Fibroblast of mammary gland (primary cell): ENCODE results near the gene AFTPH.

Experiments used
- DNase-seq: peaks from one replicate; pipeline ENCODE4 v3.0.0-alpha.2; 2010; ENCODE audit warnings: low read depth
- H3K4me3 ChIP-seq: 2 replicates; pipeline ENCODE4 v1.5.1; 2011; ENCODE audit warnings: low read depth, mild to moderate bottlenecking, low read length, moderate library complexity; ENCODE audit not compliant: control insufficient read depth
- CTCF ChIP-seq: conservative IDR thresholded peaks from 2 replicates; pipeline ENCODE4 v1.5.1; 2011; ENCODE audit warnings: low read depth, low read length, inconsistent platforms; ENCODE audit not compliant: control insufficient read depth, insufficient read depth

The AFTPH gene

GRCh38 chr2:64537991-64538390, 13.9 kb downstream of the AFTPH start:
- DNase-seq, result peak; percentile 33
- TF ChIP-seq CTCF, result no peak
- H3K4me3 ChIP-seq, result no peak overlapping the region

GRCh38 chr2:64538764-64539433, 14.8 kb downstream of the AFTPH start:
- no peak for TF ChIP-seq CTCF
- DNase-seq, result peak; percentile 19
- H3K4me3 ChIP-seq, result no peak overlapping the region

- H3K4me3 ChIP-seq, result no peak overlapping the region
- TF ChIP-seq CTCF, result no peak
- no peak for DNase-seq
These were observed 16.5 kb downstream of the AFTPH start for GRCh38 chr2:64540615-64541014.

GRCh38 chr2:64541547-64541946, 17.4 kb downstream of the AFTPH start:
- no peak for TF ChIP-seq CTCF
- no peak for DNase-seq
- no peak overlapping the region for H3K4me3 ChIP-seq

DNA sequence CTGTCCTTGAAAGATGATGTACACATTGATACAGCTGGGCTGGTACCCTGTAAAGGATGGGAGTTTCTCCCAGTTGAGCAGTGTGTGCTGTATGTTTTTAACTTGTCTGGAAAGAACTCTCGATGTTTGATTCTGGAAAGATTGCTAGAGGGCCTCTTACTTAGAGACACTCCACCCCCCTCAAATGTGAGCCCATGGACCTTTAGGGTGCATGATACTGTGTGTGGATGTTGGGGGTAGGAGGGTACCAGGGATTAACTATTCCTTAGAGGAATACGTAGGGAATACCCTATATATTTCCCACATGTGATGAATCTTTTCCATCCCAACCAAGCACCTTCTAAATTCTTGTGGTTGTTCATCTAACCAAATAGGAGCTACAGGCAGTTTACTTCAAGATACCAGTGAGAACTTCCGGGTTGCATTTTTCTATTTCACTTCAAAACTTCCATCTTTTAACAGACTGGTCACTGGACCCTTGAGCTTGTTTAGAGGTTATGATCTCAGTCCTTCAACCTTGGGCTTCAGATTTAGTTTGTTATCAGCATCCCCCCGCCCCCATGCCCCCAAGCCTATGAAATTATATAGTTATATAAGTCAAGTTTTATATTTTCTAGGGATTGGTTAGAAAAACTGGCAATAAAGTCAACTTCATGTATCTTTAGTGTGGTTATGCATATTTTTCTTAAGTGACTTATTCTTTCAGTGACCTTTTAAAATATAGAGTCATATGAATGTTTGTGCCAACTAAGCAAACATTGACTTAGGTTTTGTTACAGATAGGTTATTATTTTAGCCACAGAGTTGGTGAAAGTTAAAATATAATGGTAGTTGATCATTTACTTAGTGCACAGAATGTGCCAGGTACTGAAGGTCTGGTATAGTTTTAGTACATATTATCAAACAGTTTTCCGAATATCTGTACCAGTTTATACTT, 18.2 kb downstream of the AFTPH start:
- no peak overlapping the region for H3K4me3 ChIP-seq
- no peak for TF ChIP-seq CTCF
- no peak for DNase-seq

DNA sequence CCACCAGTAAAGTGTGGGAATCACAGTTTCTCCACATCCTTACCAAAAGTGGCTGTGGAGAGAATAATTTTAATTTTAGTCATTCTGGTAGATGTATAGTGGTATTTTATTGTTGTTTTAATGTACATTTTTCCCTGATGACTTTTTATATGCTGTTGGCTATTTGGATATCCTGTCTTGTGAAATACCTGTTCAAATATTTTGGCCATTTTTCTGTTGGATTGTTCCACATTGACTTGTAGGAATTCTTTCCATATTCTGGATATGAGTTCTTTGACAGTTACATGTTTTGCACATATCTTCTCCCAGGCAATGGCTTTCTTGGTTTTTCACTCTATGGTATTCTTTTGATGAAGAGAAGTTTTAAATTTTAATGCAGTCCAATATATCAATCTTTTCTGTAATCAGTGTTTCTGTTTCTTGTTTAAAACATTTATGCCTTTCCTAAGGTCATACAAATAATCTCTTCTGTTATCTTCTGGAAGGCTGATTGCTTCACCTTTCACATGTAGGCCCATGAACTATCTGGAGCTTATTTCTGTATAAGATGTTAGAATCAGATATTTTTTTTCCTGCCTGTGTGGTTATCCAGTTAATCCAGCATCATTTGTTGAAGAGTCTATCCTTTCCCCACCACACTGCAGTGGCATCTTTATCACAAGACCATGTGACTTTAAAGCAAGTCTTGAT, 19.0 kb downstream of the AFTPH start:
- peak; percentile 5 for DNase-seq
- no peak for TF ChIP-seq CTCF
- H3K4me3 ChIP-seq, result no peak overlapping the region
